Osteoblast (primary cell): Measurements from ENCODE around the gene GSTM3. TPM values are rescaled to one million over a fixed set of nuclear protein-coding genes. Genes with fewer than 3 reads are reported as not detected.
"Not testable (repeated sequence)": the region's sequence is repeated elsewhere in the genome, so short reads cannot be mapped to it uniquely, and the experiment has no call there.

ENCODE experiments used
- DNase-seq: peaks from one replicate; pipeline ENCODE4 v3.0.0; 2011; ENCODE audit warnings: low spot score, mixed read lengths; ENCODE audit not compliant: insufficient read length; ENCODE audit errors: missing footprints
- H2AFZ ChIP-seq: 2 replicates; pipeline ENCODE4 v1.6.0; 2011; ENCODE audit warnings: mild to moderate bottlenecking, low read length
- H3K27ac ChIP-seq: 2 replicates; pipeline ENCODE4 v1.5.1; 2011; ENCODE audit warnings: mild to moderate bottlenecking, low read depth, low read length, moderate library complexity
- H3K27me3 ChIP-seq: 2 replicates; pipeline ENCODE4 v1.6.0; 2012; ENCODE audit warnings: mild to moderate bottlenecking, control low read depth, inconsistent platforms, low read length, moderate library complexity; ENCODE audit not compliant: insufficient read depth
- H3K36me3 ChIP-seq: 2 replicates; pipeline ENCODE4 v1.5.1; 2011; ENCODE audit warnings: mild to moderate bottlenecking, low read length, control low read depth, moderate library complexity; ENCODE audit not compliant: insufficient read depth
- H3K4me1 ChIP-seq: 2 replicates; pipeline ENCODE4 v1.5.1; 2011; ENCODE audit warnings: mild to moderate bottlenecking, low read length, control low read depth, moderate library complexity; ENCODE audit not compliant: insufficient read depth
- H3K4me2 ChIP-seq: 2 replicates; pipeline ENCODE4 v1.6.0; 2011; ENCODE audit warnings: mild to moderate bottlenecking, low read length; ENCODE audit not compliant: insufficient read depth
- H3K4me3 ChIP-seq: fragments of 200-600 bp; sonication (generic); 3 replicates; pipeline ENCODE4 v1.5.1; 2012; ENCODE audit warnings: mild to moderate bottlenecking, low read length, inconsistent platforms; ENCODE audit not compliant: insufficient read depth
- H3K79me2 ChIP-seq: 2 replicates; pipeline ENCODE4 v1.6.0; 2012; ENCODE audit warnings: mild to moderate bottlenecking, low read length, control low read depth, inconsistent platforms; ENCODE audit not compliant: insufficient read depth
- H3K9me3 ChIP-seq: 2 replicates; pipeline ENCODE4 v1.5.1; 2011; ENCODE audit warnings: low read depth, low read length, control low read depth
- H4K20me1 ChIP-seq: 2 replicates; pipeline ENCODE4 v1.6.0; 2012; ENCODE audit warnings: mild to moderate bottlenecking, low read length, control low read depth; ENCODE audit not compliant: insufficient read depth
- CTCF ChIP-seq: IDR thresholded peaks from 2 replicates; pipeline ENCODE4 v1.5.1; 2011; ENCODE audit warnings: mild to moderate bottlenecking, low read depth, low read length, moderate library complexity; ENCODE audit errors: extremely low read depth
- total RNA-seq: library from RNA; depleted of rRNA; stranded (reverse); fragments of >200 nt; gene quantifications from 2 replicates; pipeline ENCODE4 v1.2.3, GENCODE V29; 2012

Gene GSTM3
- total RNA-seq, 1 donor: 49.9 TPM

- Histone ChIP-seq H3K27ac (no peak overlapping the region), H3K4me2 (no peak overlapping the region), H3K27me3 (no peaks in the 10 kb centered on the region), H4K20me1 (no peaks in the 10 kb centered on the region), H2AFZ (no peak overlapping the region), H3K4me1 (no peaks in the 10 kb centered on the region), H3K4me3 (no peak overlapping the region), H3K9me3 (no peaks in the 10 kb centered on the region), H3K79me2 (no peaks in the 10 kb centered on the region), H3K36me3 (no peaks in the 10 kb centered on the region)
- TF ChIP-seq CTCF: no peak
- peak; percentile 78 for DNase-seq
Measured at GRCh38 chr1:109759513-109760334, 18.9 kb upstream of the GSTM3 start.

GRCh38 chr1:109757936-109758786 is 17.3 kb upstream of the GSTM3 start:
- Histone ChIP-seq H3K4me3 (no peak overlapping the region), H2AFZ (no peak overlapping the region), H3K9me3 (no peaks in the 10 kb centered on the region), H3K4me1 (no peaks in the 10 kb centered on the region), H3K27ac (no peak overlapping the region), H3K36me3 (no peaks in the 10 kb centered on the region), H4K20me1 (no peaks in the 10 kb centered on the region), H3K79me2 (no peaks in the 10 kb centered on the region), H3K27me3 (peaks cover 7% of the 10 kb centered on the region), H3K4me2 (no peak overlapping the region)
- no peak for TF ChIP-seq CTCF
- DNase-seq: peak; percentile 66

GRCh38 chr1:109756848-109757521 is 16.1 kb upstream of the GSTM3 start:
- TF ChIP-seq CTCF: no peak
- no peak overlapping the region for H3K4me2 ChIP-seq
- DNase-seq: no peak
- H3K36me3 ChIP-seq: no peaks in the 10 kb centered on the region
- H3K4me1 ChIP-seq: no peaks in the 10 kb centered on the region
- no peaks in the 10 kb centered on the region for H3K79me2 ChIP-seq
- H3K4me3 ChIP-seq: no peak overlapping the region
- H3K27me3 ChIP-seq: peaks cover 8% of the 10 kb centered on the region
- H2AFZ ChIP-seq: no peak overlapping the region
- H3K9me3 ChIP-seq: no peaks in the 10 kb centered on the region
- H4K20me1 ChIP-seq: no peaks in the 10 kb centered on the region
- H3K27ac ChIP-seq: no peak overlapping the region

- H3K4me1 ChIP-seq, H2AFZ ChIP-seq, H3K4me2 ChIP-seq, H3K9me3 ChIP-seq, H3K4me3 ChIP-seq, H3K27ac ChIP-seq, H4K20me1 ChIP-seq, H3K79me2 ChIP-seq, H3K36me3 ChIP-seq: not testable (repeated sequence)
- DNase-seq: peak; percentile 61
- H3K27me3 ChIP-seq: peaks cover 10% of the 10 kb centered on the region
Measured at GRCh38 chr1:109756325-109756724, 15.5 kb upstream of the GSTM3 start.
